ENCODE data around the gene TEX2. TPM values are rescaled to one million over a fixed set of nuclear protein-coding genes. Genes with fewer than 3 reads are reported as not detected.

Gene TEX2
- total RNA-seq, 3 donors from 2014 or later, result 27.5 to 38.5 (median 30.2) TPM

DNA sequence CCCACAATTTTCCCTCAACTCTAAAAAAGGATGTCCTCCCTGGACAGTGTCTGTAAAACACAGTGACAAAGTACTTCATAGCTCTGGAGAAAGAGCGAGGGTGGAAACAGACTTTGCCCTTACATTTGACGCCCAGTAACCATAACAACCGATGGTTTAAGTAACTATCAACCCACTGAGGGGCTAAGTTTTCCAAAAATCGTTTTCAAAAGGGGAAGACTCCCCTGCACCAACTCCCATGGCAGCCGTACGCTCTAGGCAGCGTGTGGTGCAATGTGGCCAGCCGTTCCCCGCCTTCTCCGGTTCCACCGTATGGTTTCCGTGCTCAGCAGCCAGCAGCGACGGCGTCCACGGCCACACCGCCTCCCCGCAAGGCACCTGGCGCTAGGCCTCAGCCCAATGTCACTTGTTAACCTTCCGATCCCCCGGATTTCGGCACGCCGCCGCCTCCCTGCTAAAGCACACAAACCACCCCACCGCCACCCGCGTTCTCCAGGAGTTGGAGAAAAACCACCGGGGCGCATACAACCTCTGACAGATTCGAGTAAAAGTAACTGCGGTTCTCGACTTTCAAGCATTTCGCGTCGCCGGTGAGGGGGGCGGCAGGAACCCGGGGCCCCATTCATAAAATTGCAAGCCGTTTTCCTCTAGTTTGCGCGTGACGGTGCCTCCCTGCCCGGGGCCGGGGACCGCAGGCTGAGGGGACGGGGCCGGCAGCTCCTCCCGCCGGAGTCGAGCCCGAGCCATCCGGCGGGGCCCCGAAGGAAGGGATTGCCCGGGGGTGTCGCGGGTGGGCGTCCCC is 661 bp downstream of the TEX2 start:
- Histone ChIP-seq H3K9me3 (no peaks in the 10 kb centered on the region), H3K4me1 (ENCODE audit: low read depth) (peaks cover 29% of the 10 kb centered on the region), H3K36me3 (ENCODE audit: low read depth) (no peaks in the 10 kb centered on the region), H3K4me3 (peak overlapping the region; percentile 94)
- intact Hi-C loops (cut with DNase I, micrococcal nuclease), result loop anchor here in 1 of 2 donors (5.0 kb wide), 1 partner anchor 115 kb away; no protein-coding TSS in a partner anchor
- peak; percentile 62 for ATAC-seq
- peak; percentile 62 to 82 (median 77) for DNase-seq
- TF ChIP-seq, protein P1, sequence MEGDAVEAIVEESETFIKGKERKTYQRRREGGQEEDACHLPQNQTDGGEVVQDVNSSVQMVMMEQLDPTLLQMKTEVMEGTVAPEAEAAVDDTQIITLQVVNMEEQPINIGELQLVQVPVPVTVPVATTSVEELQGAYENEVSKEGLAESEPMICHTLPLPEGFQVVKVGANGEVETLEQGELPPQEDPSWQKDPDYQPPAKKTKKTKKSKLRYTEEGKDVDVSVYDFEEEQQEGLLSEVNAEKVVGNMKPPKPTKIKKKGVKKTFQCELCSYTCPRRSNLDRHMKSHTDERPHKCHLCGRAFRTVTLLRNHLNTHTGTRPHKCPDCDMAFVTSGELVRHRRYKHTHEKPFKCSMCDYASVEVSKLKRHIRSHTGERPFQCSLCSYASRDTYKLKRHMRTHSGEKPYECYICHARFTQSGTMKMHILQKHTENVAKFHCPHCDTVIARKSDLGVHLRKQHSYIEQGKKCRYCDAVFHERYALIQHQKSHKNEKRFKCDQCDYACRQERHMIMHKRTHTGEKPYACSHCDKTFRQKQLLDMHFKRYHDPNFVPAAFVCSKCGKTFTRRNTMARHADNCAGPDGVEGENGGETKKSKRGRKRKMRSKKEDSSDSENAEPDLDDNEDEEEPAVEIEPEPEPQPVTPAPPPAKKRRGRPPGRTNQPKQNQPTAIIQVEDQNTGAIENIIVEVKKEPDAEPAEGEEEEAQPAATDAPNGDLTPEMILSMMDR (IDR thresholded peaks at IDR 0.05), result no peak

DNA sequence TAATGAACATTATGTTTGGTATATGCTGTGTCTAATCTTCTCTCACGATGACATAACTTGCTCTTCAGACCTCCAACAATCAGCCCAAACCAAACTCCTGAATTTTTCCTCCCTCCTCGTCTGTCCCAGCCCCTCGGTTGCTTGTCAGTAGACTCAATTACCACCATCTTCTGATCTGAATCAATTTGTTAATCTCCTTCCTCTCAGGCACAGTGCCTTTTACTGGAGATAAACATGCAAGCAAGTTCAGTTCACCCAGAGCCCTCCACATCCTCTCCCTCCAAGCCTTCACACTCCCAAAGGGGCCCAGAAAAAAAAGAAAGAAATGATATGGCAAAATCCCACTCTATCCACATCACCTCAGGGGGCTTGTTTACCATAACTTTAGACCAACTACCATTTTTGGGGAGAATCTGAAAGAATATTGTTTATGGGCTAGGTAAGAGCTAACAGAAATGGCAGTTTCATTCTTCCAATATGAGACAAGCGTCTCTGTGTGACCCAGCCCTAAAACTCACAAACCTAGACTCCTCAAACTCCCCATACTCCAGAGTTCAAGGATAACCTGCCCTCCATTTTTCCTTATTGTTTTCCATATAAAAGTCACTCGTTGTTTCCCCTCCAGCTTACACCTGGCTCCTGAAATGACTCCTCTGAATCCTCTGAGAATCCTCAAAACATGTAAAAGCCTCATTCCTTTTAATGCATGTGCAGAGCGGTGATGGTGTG is 1.5 kb downstream of the TEX2 start:
- Histone ChIP-seq H3K36me3 (ENCODE audit: low read depth) (no peaks in the 10 kb centered on the region), H3K4me3 (no peak overlapping the region), H3K9me3 (no peaks in the 10 kb centered on the region), H3K4me1 (ENCODE audit: low read depth) (peaks cover 29% of the 10 kb centered on the region)
- no peak for DNase-seq
- intact Hi-C loops (cut with DNase I, micrococcal nuclease), result loop anchor here in 1 of 2 donors (5.0 kb wide), 1 partner anchor 114 kb away; no protein-coding TSS in a partner anchor
- no peak for ATAC-seq
- TF ChIP-seq, protein P1 (IDR thresholded peaks at IDR 0.05), result no peak

DNA sequence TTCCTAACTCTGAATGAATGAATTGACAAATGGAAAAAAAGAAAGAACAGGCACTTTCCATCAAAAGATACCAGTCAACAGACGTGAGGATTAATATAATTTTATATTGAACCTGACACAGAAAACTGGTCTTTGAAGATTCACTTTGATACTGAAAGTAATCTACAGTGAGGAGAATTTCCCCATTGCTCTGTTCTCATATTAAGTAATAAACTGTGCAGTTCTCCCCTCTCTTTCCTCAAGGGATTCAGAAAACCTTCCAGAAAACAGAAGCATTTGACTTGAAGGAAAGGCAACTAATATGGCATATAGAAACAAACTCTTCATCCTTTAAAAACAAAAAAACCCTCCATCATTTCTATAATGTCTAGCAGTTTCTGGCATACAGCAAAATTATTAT is 2.2 kb downstream of the TEX2 start:
- DNase-seq (no peak), ATAC-seq (no peak)
- Histone ChIP-seq H3K9me3 (no peaks in the 10 kb centered on the region), H3K36me3 (ENCODE audit: low read depth) (no peaks in the 10 kb centered on the region), H3K4me1 (ENCODE audit: low read depth) (peaks cover 29% of the 10 kb centered on the region), H3K4me3 (no peak overlapping the region)
- intact Hi-C loops (cut with DNase I, micrococcal nuclease), result loop anchor here in 1 of 2 donors (5.0 kb wide), 1 partner anchor 114 kb away; no protein-coding TSS in a partner anchor
- TF ChIP-seq, protein P1 (IDR thresholded peaks at IDR 0.05), result no peak

DNA sequence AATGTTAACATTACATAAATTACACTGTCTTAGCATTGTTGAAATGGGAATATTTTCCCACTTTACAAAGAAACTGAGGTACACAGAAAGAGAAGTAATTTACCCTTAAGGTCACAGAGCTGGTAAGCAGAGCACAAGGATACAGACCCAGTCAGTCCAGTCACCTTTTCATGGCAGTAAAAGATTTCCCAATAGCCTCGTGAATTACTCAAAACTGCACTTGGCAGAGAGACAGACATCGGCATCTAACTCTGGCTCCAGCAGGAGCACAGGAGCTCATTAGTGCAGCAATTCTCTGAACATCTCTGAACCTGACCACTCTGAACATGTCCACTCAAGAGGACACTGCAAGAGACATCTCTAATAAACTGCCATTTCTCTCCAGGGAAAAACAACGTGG is 3.1 kb downstream of the TEX2 start:
- TF ChIP-seq, protein P1 (IDR thresholded peaks at IDR 0.05), result no peak
- intact Hi-C loops (cut with DNase I, micrococcal nuclease), result loop anchor here (5.0 to 10.0 kb wide), 2 partner anchors 95 to 113 kb away; no protein-coding TSS in a partner anchor
- DNase-seq, result no peak
- H3K4me1 ChIP-seq (ENCODE audit: low read depth), result peaks cover 29% of the 10 kb centered on the region
- H3K36me3 ChIP-seq (ENCODE audit: low read depth), result no peaks in the 10 kb centered on the region
- H3K9me3 ChIP-seq, result no peaks in the 10 kb centered on the region
- peak; percentile 12 for ATAC-seq
- no peak overlapping the region for H3K4me3 ChIP-seq

DNA sequence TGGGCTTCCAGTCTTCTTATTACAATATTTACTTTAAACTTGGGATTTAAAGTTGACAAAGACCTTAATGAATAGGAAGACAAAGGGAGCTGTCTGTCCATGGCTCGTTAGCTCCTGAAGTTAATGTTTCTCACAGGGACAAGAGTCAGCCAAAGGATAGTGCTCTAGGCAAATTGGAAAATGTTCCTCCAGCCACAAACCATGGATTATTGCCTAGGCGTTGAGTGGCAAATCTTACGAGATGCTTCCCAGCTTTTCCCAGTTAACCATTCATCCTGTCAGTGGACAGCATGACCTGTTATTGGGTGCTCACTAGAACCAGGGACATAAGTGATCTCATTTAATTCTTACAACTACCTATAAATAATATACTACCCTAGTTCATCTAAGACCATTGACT is 3.6 kb downstream of the TEX2 start:
- intact Hi-C loops (cut with DNase I, micrococcal nuclease), result loop anchor here in 1 of 2 donors (10.0 kb wide), 1 partner anchor 95 kb away; no protein-coding TSS in a partner anchor
- Histone ChIP-seq H3K4me1 (ENCODE audit: low read depth) (peaks cover 29% of the 10 kb centered on the region), H3K36me3 (ENCODE audit: low read depth) (no peaks in the 10 kb centered on the region), H3K9me3 (no peaks in the 10 kb centered on the region), H3K4me3 (no peak overlapping the region)
- DNase-seq, result no peak
- ATAC-seq, result no peak
- TF ChIP-seq, protein P1 (IDR thresholded peaks at IDR 0.05), result no peak
